DND-41 (cell line): ENCODE measurements around the gene SET.
"Not testable (repeated sequence)": the region's sequence is repeated elsewhere in the genome, so short reads cannot be mapped to it uniquely, and the experiment has no call there.

Source experiments
- ATAC-seq: fragments of 200-7000 bp; cut with Tn5 transposase; 3 replicates; pipeline ENCODE4 v1.9.1; 2021; ENCODE audit warnings: low read depth; ENCODE audit not compliant: insufficient read depth
- DNase-seq: peaks from one replicate; pipeline ENCODE4 v3.0.0-alpha.2; 2020
- H2AFZ ChIP-seq: 2 replicates; pipeline ENCODE4 v1.6.0; 2012; ENCODE audit warnings: low read depth, low read length
- H3K27ac ChIP-seq: 2 replicates; pipeline ENCODE4 v1.5.1; 2012; ENCODE audit warnings: low read length, inconsistent platforms
- H3K27me3 ChIP-seq: fragments of 200-600 bp; sonication (generic); 2 replicates; pipeline ENCODE4 v1.6.0; 2012; ENCODE audit warnings: low read length, mild to moderate bottlenecking, inconsistent platforms; ENCODE audit not compliant: insufficient read depth, poor library complexity
- H3K36me3 ChIP-seq: 2 replicates; pipeline ENCODE4 v1.5.1; 2012; ENCODE audit warnings: low read length, inconsistent platforms; ENCODE audit not compliant: insufficient read depth
- H3K4me1 ChIP-seq: 2 replicates; pipeline ENCODE4 v1.5.1; 2012; ENCODE audit warnings: mild to moderate bottlenecking, low read length; ENCODE audit not compliant: insufficient read depth
- H3K4me2 ChIP-seq: 2 replicates; pipeline ENCODE4 v1.6.0; 2012; ENCODE audit warnings: mild to moderate bottlenecking, moderate library complexity, low read length, inconsistent platforms; ENCODE audit not compliant: insufficient read depth
- H3K4me3 ChIP-seq, 2 experiments: fragments of 200-600 bp in 1 of 2; shearing (Covaris generic) in 1 of 2; 2 replicates each; pipeline ENCODE4 v1.5.1; 2012 to 2016; ENCODE audit warnings: inconsistent platforms in 2 of 2, low read length in 2 of 2, mild to moderate bottlenecking in 2 of 2, low read depth in 1 of 2, moderate library complexity in 1 of 2
- H3K79me2 ChIP-seq: 2 replicates; pipeline ENCODE4 v1.6.0; 2012; ENCODE audit warnings: low read length, inconsistent platforms; ENCODE audit not compliant: insufficient read depth
- H3K9ac ChIP-seq: 2 replicates; pipeline ENCODE4 v1.6.0; 2012; ENCODE audit warnings: low read depth, mild to moderate bottlenecking, inconsistent platforms, low read length, moderate library complexity
- H3K9me3 ChIP-seq: 2 replicates; pipeline ENCODE4 v1.5.1; 2012; ENCODE audit warnings: low read length, moderate library complexity, mild to moderate bottlenecking, inconsistent platforms; ENCODE audit not compliant: insufficient read depth, severe bottlenecking
- H4K20me1 ChIP-seq: 2 replicates; pipeline ENCODE4 v1.6.0; 2012; ENCODE audit warnings: low read length; ENCODE audit not compliant: insufficient read depth
- EZH2 ChIP-seq: IDR thresholded peaks from 3 replicates; pipeline ENCODE4 v1.6.1; 2012; ENCODE audit warnings: borderline replicate concordance, low read depth, mild to moderate bottlenecking, moderate library complexity, low read length, inconsistent platforms; ENCODE audit not compliant: severe bottlenecking
- TF ChIP-seq, protein P1 (sequence below): IDR thresholded peaks from 2 replicates; pipeline ENCODE4 v1.5.1; 2012; ENCODE audit warnings: borderline replicate concordance, low read length, moderate library complexity, mild to moderate bottlenecking; ENCODE audit not compliant: poor library complexity, severe bottlenecking; ENCODE audit errors: extremely low read depth

SET gene

DNA sequence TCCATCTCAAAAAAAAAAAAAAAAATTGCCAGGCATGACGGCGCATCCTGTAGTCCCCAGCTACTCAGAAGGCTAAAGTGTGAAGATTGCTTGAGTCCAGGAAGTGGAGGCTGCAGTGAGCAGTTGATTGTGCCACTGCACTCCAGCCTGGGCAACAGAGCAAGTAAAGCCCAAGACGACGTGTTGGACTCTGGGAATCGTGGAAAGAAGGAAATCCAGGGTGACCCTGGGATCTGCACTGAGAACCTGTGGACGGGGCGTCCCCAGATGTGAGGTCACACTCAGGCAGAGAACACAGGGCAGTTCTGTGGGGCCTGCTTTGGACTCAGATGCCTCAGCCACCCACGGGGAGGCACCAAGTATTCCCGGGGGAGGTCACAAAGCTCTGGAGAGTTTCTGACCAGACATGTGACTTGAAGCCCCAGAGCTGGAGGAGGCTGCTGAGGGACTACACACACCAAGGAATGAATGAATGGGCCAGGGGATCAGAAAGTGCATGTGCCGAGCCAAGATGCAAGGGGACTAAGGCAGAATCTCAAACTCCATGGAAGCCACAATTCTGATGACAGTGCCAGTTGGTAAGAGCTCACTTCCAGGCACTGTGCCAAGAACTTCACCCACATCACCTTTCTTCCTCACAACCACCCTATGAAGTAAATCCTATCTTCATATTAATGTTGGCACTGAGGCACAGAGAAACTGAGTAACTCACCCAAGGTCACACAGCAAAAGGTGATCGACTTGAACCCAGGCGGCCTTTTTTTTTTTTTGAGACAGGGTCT is 45.3 kb upstream of the SET start:
- H2AFZ ChIP-seq = no peak overlapping the region
- H3K4me2 ChIP-seq = no peak overlapping the region
- H3K79me2 ChIP-seq = peaks cover 35% of the 10 kb centered on the region
- H3K4me1 ChIP-seq = no peaks in the 10 kb centered on the region
- no peak for ATAC-seq
- no peak for DNase-seq
- TF ChIP-seq, protein P1, sequence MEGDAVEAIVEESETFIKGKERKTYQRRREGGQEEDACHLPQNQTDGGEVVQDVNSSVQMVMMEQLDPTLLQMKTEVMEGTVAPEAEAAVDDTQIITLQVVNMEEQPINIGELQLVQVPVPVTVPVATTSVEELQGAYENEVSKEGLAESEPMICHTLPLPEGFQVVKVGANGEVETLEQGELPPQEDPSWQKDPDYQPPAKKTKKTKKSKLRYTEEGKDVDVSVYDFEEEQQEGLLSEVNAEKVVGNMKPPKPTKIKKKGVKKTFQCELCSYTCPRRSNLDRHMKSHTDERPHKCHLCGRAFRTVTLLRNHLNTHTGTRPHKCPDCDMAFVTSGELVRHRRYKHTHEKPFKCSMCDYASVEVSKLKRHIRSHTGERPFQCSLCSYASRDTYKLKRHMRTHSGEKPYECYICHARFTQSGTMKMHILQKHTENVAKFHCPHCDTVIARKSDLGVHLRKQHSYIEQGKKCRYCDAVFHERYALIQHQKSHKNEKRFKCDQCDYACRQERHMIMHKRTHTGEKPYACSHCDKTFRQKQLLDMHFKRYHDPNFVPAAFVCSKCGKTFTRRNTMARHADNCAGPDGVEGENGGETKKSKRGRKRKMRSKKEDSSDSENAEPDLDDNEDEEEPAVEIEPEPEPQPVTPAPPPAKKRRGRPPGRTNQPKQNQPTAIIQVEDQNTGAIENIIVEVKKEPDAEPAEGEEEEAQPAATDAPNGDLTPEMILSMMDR = no peak
- TF ChIP-seq EZH2 = no peak
- H3K27me3 ChIP-seq = no peaks in the 10 kb centered on the region
- peaks cover 5% of the 10 kb centered on the region for H4K20me1 ChIP-seq
- H3K36me3 ChIP-seq = peaks cover 28% of the 10 kb centered on the region
- no peaks in the 10 kb centered on the region for H3K9me3 ChIP-seq
- no peak overlapping the region for H3K4me3 ChIP-seq
- no peak overlapping the region; the same call in 1 of the 2 replicates for H3K27ac ChIP-seq
- no peak overlapping the region for H3K9ac ChIP-seq

DNA sequence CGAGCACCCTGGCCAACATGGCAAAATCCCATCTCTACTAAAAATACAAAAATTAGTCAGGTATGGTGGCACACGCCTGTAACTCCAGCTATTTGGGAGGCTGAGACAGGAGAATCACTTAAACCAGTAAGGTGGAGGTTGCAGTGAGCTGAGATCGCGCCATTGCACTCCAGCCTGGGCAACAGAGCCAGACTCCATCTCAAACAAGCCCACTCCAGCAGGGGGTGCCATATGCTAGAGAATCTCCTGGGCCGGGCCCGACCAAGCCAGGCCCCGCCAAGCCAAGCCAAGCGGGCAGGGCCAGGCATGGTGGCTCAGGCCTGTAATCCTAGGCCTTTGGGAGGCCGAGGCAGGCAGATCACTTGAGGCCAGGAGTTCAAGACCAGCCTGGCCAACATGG is 40.8 kb upstream of the SET start:
- not testable (repeated sequence) for H4K20me1 ChIP-seq, H3K27me3 ChIP-seq, H3K36me3 ChIP-seq, H3K4me1 ChIP-seq, H3K4me2 ChIP-seq, H3K4me3 ChIP-seq, H3K27ac ChIP-seq, H2AFZ ChIP-seq, H3K9me3 ChIP-seq, H3K9ac ChIP-seq
- TF ChIP-seq, protein P1 = peak; percentile 46
- H3K79me2 ChIP-seq = peaks cover 32% of the 10 kb centered on the region
- peak; percentile 59 for DNase-seq
- ATAC-seq = peak; percentile 88

DNA sequence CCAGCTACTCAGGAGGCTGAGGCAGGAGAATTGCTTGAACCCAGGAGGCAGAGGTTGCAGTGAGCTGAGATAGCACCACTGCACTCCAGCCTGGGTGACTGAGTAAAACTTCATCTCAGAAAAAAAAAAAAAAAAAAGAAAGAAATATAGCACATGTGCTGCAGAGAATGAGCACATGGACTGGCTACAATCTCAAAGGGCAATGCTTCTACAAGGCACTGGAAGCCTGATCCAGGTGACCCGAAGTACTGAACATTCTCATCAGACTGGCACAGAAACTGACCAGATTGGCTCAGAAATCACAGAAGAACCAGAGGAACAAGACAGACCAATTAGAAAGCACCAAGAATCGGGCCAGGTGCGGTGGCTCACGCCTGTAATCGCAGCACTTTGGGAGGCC is 37.2 kb upstream of the SET start:
- peaks cover 5% of the 10 kb centered on the region for H3K36me3 ChIP-seq
- H3K27ac ChIP-seq = no peak overlapping the region
- ATAC-seq = no peak
- no peaks in the 10 kb centered on the region for H4K20me1 ChIP-seq
- H3K9ac ChIP-seq = no peak overlapping the region
- H3K79me2 ChIP-seq = peaks cover 39% of the 10 kb centered on the region
- H3K4me2 ChIP-seq = no peak overlapping the region
- H3K4me1 ChIP-seq = peaks cover 19% of the 10 kb centered on the region
- no peak overlapping the region for H2AFZ ChIP-seq
- DNase-seq = no peak
- no peak overlapping the region for H3K4me3 ChIP-seq
- no peaks in the 10 kb centered on the region for H3K9me3 ChIP-seq
- TF ChIP-seq EZH2 = no peak
- TF ChIP-seq, protein P1 = no peak
- H3K27me3 ChIP-seq = no peaks in the 10 kb centered on the region
